HepG2 (cell line): ENCODE data around the gene SLC25A10. TPM values are rescaled to one million over a fixed set of nuclear protein-coding genes. Genes with fewer than 3 reads are reported as not detected.

Experiments
- AHR ChIP-seq: IDR thresholded peaks from 2 replicates; pipeline ENCODE4 v1.6.1; 2018; ENCODE audit warnings: missing genetic modification reagents, missing compliant biosample characterization
- DNMT1 ChIP-seq: sonication (generic); formaldehyde crosslinking; IDR thresholded peaks from 2 replicates; pipeline ENCODE4 v1.5.1; 2020; ENCODE audit warnings: mild to moderate bottlenecking, missing genetic modification reagents
- HNRNPLL ChIP-seq: fragments of 200-400 bp; formaldehyde crosslinking; IDR thresholded peaks from 2 replicates; pipeline ENCODE4 v1.6.1; 2017; ENCODE audit warnings: mild to moderate bottlenecking, low read depth, low read length; ENCODE audit not compliant: poor library complexity, severe bottlenecking
- RNF2 ChIP-seq: fragments of 450-650 bp; conservative IDR thresholded peaks from 2 replicates; pipeline ENCODE4 v1.6.1; 2016; ENCODE audit warnings: low read depth
- SMAD3 ChIP-seq: sonication (generic); formaldehyde crosslinking; IDR thresholded peaks from 2 replicates; pipeline ENCODE4 v1.4.0; 2020; ENCODE audit warnings: missing genetic modification reagents
- SMYD3 ChIP-seq: sonication (generic); formaldehyde crosslinking; IDR thresholded peaks from 2 replicates; pipeline ENCODE4 v1.8.1; 2023; ENCODE audit warnings: mild to moderate bottlenecking, missing genetic modification reagents
- WIZ ChIP-seq: sonication (generic); formaldehyde crosslinking; IDR thresholded peaks from 2 replicates; pipeline ENCODE4 v1.5.1; 2020; ENCODE audit warnings: mild to moderate bottlenecking, missing genetic modification reagents
- ZNF432 ChIP-seq: sonication (generic); formaldehyde crosslinking; IDR thresholded peaks from 2 replicates; pipeline ENCODE4 v1.5.0; 2020; ENCODE audit warnings: missing genetic modification reagents, mild to moderate bottlenecking, borderline replicate concordance
- ZNF441 ChIP-seq: sonication (generic); formaldehyde crosslinking; IDR thresholded peaks from 2 replicates; pipeline ENCODE4 v1.7.0; 2021; ENCODE audit warnings: missing genetic modification reagents, borderline replicate concordance
- ZNF703 ChIP-seq: sonication (generic); formaldehyde crosslinking; IDR thresholded peaks from 2 replicates; pipeline ENCODE4 v1.5.1; 2020; ENCODE audit warnings: missing genetic modification reagents, mild to moderate bottlenecking, moderate library complexity, borderline replicate concordance
- ZNF773 ChIP-seq: sonication (generic); formaldehyde crosslinking; IDR thresholded peaks from 2 replicates; pipeline ENCODE4 v1.4.0; 2020; ENCODE audit warnings: missing genetic modification reagents, borderline replicate concordance
- polyA plus RNA-seq, 8 experiments: library from polyadenylated mRNA; depleted of rRNA in 3 of 8; stranded (reverse) in 7 of 8; unstranded in 1 of 8; fragments of >200 nt; fragmentation: Illumina TruSeq in 4 of 8; extraction: Trizol in 4 of 8; gene quantifications; 2 replicates each; pipeline versions ENCODE4 v1.2.1 to v1.2.3, GENCODE V29; 2011 to 2016; ENCODE audit warnings: low read depth in 4 of 8, missing spikeins in 1 of 8, mixed read lengths in 1 of 8; ENCODE audit not compliant: insufficient read depth in 1 of 8
- total RNA-seq, 5 experiments: library from RNA; depleted of rRNA; stranded (reverse); fragments of >200 nt; fragmentation: Illumina TruSeq; extraction: Trizol; gene quantifications; 2 replicates each; pipeline ENCODE4 v1.2.3, GENCODE V29; 2016; ENCODE audit warnings: low read depth in 1 of 5
- TF ChIP-seq, protein P1 (sequence below): sonication (generic); formaldehyde crosslinking; IDR thresholded peaks from 2 replicates; pipeline ENCODE4 v1.5.0; 2020; ENCODE audit warnings: missing genetic modification reagents
- TF ChIP-seq, protein P2 (sequence below): sonication (generic); formaldehyde crosslinking; conservative IDR thresholded peaks from 2 replicates; pipeline ENCODE4 v1.4.0; 2020; ENCODE audit warnings: mild to moderate bottlenecking, missing genetic modification reagents, moderate library complexity
- TF ChIP-seq, protein P3 (sequence below): sonication (generic); formaldehyde crosslinking; IDR thresholded peaks from 2 replicates; pipeline ENCODE4 v1.5.1; 2020; ENCODE audit warnings: mild to moderate bottlenecking, missing genetic modification reagents, borderline replicate concordance

Gene SLC25A10
- total and polyA plus RNA-seq, 2 of the 13 experiments (the other 11 are each of a cell fraction or from before 2014, with no cell fraction given) = 46.5 to 140 TPM

GRCh38 chr17:81684442-81684911 lies 27.6 kb upstream of the SLC25A10 start (continued):
- TF ChIP-seq, protein P1, sequence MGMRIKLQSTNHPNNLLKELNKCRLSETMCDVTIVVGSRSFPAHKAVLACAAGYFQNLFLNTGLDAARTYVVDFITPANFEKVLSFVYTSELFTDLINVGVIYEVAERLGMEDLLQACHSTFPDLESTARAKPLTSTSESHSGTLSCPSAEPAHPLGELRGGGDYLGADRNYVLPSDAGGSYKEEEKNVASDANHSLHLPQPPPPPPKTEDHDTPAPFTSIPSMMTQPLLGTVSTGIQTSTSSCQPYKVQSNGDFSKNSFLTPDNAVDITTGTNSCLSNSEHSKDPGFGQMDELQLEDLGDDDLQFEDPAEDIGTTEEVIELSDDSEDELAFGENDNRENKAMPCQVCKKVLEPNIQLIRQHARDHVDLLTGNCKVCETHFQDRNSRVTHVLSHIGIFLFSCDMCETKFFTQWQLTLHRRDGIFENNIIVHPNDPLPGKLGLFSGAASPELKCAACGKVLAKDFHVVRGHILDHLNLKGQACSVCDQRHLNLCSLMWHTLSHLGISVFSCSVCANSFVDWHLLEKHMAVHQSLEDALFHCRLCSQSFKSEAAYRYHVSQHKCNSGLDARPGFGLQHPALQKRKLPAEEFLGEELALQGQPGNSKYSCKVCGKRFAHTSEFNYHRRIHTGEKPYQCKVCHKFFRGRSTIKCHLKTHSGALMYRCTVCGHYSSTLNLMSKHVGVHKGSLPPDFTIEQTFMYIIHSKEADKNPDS (CRISPR knock-in tag) = no peak
- TF ChIP-seq SMAD3 (CRISPR knock-in tag) (no peak), AHR (CRISPR knock-in tag) (0 out of 2 replicates have a peak, but pooled peaks have one; percentile 40), SMYD3 (CRISPR knock-in tag) (no peak), RNF2 (peak; percentile 71; the same call in 1 of the 2 replicates), HNRNPLL (no peak), ZNF432 (no peak), ZNF773 (CRISPR knock-in tag) (no peak), ZNF703 (CRISPR knock-in tag) (0 out of 2 replicates have a peak, but pooled peaks have one; percentile 23), WIZ (CRISPR knock-in tag) (no peak), DNMT1 (CRISPR knock-in tag) (peak; percentile 6; the same call in 1 of the 2 replicates), ZNF441 (no peak)
- TF ChIP-seq, protein P2, sequence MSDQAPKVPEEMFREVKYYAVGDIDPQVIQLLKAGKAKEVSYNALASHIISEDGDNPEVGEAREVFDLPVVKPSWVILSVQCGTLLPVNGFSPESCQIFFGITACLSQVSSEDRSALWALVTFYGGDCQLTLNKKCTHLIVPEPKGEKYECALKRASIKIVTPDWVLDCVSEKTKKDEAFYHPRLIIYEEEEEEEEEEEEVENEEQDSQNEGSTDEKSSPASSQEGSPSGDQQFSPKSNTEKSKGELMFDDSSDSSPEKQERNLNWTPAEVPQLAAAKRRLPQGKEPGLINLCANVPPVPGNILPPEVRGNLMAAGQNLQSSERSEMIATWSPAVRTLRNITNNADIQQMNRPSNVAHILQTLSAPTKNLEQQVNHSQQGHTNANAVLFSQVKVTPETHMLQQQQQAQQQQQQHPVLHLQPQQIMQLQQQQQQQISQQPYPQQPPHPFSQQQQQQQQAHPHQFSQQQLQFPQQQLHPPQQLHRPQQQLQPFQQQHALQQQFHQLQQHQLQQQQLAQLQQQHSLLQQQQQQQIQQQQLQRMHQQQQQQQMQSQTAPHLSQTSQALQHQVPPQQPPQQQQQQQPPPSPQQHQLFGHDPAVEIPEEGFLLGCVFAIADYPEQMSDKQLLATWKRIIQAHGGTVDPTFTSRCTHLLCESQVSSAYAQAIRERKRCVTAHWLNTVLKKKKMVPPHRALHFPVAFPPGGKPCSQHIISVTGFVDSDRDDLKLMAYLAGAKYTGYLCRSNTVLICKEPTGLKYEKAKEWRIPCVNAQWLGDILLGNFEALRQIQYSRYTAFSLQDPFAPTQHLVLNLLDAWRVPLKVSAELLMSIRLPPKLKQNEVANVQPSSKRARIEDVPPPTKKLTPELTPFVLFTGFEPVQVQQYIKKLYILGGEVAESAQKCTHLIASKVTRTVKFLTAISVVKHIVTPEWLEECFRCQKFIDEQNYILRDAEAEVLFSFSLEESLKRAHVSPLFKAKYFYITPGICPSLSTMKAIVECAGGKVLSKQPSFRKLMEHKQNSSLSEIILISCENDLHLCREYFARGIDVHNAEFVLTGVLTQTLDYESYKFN (CRISPR knock-in tag) = no peak
- TF ChIP-seq, protein P3, sequence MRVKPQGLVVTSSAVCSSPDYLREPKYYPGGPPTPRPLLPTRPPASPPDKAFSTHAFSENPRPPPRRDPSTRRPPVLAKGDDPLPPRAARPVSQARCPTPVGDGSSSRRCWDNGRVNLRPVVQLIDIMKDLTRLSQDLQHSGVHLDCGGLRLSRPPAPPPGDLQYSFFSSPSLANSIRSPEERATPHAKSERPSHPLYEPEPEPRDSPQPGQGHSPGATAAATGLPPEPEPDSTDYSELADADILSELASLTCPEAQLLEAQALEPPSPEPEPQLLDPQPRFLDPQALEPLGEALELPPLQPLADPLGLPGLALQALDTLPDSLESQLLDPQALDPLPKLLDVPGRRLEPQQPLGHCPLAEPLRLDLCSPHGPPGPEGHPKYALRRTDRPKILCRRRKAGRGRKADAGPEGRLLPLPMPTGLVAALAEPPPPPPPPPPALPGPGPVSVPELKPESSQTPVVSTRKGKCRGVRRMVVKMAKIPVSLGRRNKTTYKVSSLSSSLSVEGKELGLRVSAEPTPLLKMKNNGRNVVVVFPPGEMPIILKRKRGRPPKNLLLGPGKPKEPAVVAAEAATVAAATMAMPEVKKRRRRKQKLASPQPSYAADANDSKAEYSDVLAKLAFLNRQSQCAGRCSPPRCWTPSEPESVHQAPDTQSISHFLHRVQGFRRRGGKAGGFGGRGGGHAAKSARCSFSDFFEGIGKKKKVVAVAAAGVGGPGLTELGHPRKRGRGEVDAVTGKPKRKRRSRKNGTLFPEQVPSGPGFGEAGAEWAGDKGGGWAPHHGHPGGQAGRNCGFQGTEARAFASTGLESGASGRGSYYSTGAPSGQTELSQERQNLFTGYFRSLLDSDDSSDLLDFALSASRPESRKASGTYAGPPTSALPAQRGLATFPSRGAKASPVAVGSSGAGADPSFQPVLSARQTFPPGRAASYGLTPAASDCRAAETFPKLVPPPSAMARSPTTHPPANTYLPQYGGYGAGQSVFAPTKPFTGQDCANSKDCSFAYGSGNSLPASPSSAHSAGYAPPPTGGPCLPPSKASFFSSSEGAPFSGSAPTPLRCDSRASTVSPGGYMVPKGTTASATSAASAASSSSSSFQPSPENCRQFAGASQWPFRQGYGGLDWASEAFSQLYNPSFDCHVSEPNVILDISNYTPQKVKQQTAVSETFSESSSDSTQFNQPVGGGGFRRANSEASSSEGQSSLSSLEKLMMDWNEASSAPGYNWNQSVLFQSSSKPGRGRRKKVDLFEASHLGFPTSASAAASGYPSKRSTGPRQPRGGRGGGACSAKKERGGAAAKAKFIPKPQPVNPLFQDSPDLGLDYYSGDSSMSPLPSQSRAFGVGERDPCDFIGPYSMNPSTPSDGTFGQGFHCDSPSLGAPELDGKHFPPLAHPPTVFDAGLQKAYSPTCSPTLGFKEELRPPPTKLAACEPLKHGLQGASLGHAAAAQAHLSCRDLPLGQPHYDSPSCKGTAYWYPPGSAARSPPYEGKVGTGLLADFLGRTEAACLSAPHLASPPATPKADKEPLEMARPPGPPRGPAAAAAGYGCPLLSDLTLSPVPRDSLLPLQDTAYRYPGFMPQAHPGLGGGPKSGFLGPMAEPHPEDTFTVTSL = no peak; the same call in 1 of the 2 replicates
